ENCODE data around the gene LY6G6D. TPM values are rescaled to one million over a fixed set of nuclear protein-coding genes. Genes with fewer than 3 reads are reported as not detected.
A peak's percentile ranks its signal among the peaks of the same experiment; 100 is the strongest.

Gene LY6G6D
- total and polyA plus RNA-seq, 2 of the 13 experiments (the other 11 are each of a cell fraction or from before 2014, with no cell fraction given): not detected

DNA sequence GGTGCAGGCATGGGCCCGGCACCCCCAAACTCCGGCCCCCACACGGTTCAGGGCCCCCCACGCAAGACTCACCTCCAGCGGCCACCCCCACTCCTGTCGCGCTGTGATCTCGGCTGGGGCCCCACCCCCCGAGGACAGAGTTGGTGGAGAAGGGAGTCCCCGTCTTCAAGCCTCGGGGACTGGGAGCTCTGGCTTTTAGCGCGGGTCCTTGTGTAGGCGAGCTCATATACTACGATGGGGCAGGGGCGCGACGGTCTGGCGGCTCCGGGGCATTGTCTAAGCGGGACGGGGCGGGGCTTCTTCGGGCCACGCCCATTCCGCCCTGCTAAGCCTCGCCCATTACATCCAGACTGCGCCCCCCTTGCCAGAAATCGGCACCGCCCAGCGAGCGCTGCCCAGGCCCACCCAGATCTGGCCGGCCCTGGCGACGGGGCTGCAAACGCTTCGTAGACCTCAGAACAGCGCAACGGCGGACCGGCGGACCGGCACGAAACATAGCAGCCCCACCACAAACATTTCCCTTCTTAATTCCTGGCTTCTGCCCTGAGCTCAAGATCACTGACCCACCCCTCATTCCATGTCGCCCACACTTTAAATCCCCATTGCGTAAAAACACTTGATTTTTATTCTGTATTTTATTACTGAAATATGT, 15.0 kb downstream of the LY6G6D start (continued):
- TF ChIP-seq, protein P1, sequence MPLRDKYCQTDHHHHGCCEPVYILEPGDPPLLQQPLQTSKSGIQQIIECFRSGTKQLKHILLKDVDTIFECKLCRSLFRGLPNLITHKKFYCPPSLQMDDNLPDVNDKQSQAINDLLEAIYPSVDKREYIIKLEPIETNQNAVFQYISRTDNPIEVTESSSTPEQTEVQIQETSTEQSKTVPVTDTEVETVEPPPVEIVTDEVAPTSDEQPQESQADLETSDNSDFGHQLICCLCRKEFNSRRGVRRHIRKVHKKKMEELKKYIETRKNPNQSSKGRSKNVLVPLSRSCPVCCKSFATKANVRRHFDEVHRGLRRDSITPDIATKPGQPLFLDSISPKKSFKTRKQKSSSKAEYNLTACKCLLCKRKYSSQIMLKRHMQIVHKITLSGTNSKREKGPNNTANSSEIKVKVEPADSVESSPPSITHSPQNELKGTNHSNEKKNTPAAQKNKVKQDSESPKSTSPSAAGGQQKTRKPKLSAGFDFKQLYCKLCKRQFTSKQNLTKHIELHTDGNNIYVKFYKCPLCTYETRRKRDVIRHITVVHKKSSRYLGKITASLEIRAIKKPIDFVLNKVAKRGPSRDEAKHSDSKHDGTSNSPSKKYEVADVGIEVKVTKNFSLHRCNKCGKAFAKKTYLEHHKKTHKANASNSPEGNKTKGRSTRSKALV (CRISPR knock-in tag; IDR thresholded peaks at IDR 0.05): no peak
- TF ChIP-seq ZFAT (CRISPR knock-in tag; conservative IDR thresholded peaks at IDR 0.05) (no peak), CEBPG (CRISPR knock-in tag; IDR thresholded peaks at IDR 0.05) (no peak), HES4 (CRISPR knock-in tag; IDR thresholded peaks at IDR 0.05; ENCODE audit: borderline replicate concordance) (no peak), CC2D1A (CRISPR knock-in tag; IDR thresholded peaks at IDR 0.05) (no peak), SIN3B (IDR thresholded peaks at IDR 0.05; ENCODE audit: low read length) (no peak), ZMAT3 (CRISPR knock-in tag; conservative IDR thresholded peaks at IDR 0.05) (no peak; the same call in 1 of the 2 replicates), DNMT3B (CRISPR knock-in tag; conservative IDR thresholded peaks at IDR 0.05) (no peak), ZFP90 (CRISPR knock-in tag; IDR thresholded peaks at IDR 0.05; ENCODE audit: borderline replicate concordance) (no peak), SNAI1 (CRISPR knock-in tag; IDR thresholded peaks at IDR 0.05; ENCODE audit: borderline replicate concordance) (no peak; the same call in 1 of the 2 replicates), NBN (conservative IDR thresholded peaks at IDR 0.05) (no peak), ZNF12 (CRISPR knock-in tag; IDR thresholded peaks at IDR 0.05) (no peak), PHF20 (CRISPR knock-in tag; IDR thresholded peaks at IDR 0.05) (no peak), ZNF558 (CRISPR knock-in tag; IDR thresholded peaks at IDR 0.05; ENCODE audit: borderline replicate concordance) (peak; percentile 89; the same call in 1 of the 2 replicates), ZMYM4 (CRISPR knock-in tag; IDR thresholded peaks at IDR 0.05) (no peak), ZNF883 (CRISPR knock-in tag; IDR thresholded peaks at IDR 0.05; ENCODE audit: not compliant biosample characterization) (peak; percentile 81)
- TF ChIP-seq, protein P2, sequence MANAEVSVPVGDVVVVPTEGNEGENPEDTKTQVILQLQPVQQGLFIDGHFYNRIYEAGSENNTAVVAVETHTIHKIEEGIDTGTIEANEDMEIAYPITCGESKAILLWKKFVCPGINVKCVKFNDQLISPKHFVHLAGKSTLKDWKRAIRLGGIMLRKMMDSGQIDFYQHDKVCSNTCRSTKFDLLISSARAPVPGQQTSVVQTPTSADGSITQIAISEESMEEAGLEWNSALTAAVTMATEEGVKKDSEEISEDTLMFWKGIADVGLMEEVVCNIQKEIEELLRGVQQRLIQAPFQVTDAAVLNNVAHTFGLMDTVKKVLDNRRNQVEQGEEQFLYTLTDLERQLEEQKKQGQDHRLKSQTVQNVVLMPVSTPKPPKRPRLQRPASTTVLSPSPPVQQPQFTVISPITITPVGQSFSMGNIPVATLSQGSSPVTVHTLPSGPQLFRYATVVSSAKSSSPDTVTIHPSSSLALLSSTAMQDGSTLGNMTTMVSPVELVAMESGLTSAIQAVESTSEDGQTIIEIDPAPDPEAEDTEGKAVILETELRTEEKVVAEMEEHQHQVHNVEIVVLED (CRISPR knock-in tag; IDR thresholded peaks at IDR 0.05; ENCODE audit: borderline replicate concordance): peak; percentile 23; the same call in 1 of the 2 replicates
- TF ChIP-seq, protein P3, sequence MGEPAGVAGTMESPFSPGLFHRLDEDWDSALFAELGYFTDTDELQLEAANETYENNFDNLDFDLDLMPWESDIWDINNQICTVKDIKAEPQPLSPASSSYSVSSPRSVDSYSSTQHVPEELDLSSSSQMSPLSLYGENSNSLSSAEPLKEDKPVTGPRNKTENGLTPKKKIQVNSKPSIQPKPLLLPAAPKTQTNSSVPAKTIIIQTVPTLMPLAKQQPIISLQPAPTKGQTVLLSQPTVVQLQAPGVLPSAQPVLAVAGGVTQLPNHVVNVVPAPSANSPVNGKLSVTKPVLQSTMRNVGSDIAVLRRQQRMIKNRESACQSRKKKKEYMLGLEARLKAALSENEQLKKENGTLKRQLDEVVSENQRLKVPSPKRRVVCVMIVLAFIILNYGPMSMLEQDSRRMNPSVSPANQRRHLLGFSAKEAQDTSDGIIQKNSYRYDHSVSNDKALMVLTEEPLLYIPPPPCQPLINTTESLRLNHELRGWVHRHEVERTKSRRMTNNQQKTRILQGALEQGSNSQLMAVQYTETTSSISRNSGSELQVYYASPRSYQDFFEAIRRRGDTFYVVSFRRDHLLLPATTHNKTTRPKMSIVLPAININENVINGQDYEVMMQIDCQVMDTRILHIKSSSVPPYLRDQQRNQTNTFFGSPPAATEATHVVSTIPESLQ (CRISPR knock-in tag; conservative IDR thresholded peaks at IDR 0.05): no peak
- TF ChIP-seq, protein P4, sequence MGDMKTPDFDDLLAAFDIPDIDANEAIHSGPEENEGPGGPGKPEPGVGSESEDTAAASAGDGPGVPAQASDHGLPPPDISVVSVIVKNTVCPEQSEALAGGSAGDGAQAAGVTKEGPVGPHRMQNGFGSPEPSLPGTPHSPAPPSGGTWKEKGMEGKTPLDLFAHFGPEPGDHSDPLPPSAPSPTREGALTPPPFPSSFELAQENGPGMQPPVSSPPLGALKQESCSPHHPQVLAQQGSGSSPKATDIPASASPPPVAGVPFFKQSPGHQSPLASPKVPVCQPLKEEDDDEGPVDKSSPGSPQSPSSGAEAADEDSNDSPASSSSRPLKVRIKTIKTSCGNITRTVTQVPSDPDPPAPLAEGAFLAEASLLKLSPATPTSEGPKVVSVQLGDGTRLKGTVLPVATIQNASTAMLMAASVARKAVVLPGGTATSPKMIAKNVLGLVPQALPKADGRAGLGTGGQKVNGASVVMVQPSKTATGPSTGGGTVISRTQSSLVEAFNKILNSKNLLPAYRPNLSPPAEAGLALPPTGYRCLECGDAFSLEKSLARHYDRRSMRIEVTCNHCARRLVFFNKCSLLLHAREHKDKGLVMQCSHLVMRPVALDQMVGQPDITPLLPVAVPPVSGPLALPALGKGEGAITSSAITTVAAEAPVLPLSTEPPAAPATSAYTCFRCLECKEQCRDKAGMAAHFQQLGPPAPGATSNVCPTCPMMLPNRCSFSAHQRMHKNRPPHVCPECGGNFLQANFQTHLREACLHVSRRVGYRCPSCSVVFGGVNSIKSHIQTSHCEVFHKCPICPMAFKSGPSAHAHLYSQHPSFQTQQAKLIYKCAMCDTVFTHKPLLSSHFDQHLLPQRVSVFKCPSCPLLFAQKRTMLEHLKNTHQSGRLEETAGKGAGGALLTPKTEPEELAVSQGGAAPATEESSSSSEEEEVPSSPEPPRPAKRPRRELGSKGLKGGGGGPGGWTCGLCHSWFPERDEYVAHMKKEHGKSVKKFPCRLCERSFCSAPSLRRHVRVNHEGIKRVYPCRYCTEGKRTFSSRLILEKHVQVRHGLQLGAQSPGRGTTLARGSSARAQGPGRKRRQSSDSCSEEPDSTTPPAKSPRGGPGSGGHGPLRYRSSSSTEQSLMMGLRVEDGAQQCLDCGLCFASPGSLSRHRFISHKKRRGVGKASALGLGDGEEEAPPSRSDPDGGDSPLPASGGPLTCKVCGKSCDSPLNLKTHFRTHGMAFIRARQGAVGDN (CRISPR knock-in tag; IDR thresholded peaks at IDR 0.05): peak; percentile 87

Data from HepG2 (cell line).